ENCODE results near the gene PNKD.
A peak's percentile ranks its signal among the peaks of the same experiment; 100 is the strongest.
"Not testable (repeated sequence)": the region's sequence is repeated elsewhere in the genome, so short reads cannot be mapped to it uniquely, and the experiment has no call there.

The PNKD gene

DNA sequence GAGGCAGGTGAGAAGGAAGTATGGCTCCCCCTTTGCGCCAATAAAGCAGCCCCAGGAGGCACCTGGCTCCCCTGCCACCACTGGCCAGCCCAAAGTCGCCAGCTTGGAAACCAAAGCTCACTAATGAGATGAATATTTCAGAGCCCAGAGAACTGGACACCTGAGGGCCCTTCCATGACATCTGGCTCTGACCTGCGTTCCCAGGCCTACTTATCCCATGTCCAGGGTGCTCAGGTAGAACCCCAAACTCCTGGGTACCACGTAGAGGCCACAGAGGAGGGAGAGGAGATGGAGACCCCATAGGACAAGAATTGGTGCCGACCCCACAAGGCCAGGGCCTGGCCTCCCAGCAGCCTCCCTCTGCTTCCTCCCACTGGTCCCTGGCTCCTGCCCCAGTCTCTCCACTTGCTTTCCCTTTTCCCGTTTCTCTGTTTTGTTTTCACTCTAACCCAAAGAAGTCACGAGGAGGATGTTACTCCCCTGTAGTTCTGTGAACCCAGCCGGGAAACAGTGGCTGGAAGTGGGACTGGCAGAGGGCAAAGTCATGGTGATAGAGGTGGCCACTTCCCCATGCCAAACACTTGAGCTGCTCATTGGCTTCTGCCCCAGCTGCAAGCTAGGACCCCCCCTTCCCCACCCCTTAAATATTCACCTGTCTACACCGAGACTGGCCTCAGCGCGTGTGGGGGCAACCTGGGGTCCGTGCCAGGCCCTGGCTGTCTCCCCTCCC is 21.2 kb downstream of the PNKD start:
- DNase-seq (ENCODE audit: low spot score): no peak

DNA sequence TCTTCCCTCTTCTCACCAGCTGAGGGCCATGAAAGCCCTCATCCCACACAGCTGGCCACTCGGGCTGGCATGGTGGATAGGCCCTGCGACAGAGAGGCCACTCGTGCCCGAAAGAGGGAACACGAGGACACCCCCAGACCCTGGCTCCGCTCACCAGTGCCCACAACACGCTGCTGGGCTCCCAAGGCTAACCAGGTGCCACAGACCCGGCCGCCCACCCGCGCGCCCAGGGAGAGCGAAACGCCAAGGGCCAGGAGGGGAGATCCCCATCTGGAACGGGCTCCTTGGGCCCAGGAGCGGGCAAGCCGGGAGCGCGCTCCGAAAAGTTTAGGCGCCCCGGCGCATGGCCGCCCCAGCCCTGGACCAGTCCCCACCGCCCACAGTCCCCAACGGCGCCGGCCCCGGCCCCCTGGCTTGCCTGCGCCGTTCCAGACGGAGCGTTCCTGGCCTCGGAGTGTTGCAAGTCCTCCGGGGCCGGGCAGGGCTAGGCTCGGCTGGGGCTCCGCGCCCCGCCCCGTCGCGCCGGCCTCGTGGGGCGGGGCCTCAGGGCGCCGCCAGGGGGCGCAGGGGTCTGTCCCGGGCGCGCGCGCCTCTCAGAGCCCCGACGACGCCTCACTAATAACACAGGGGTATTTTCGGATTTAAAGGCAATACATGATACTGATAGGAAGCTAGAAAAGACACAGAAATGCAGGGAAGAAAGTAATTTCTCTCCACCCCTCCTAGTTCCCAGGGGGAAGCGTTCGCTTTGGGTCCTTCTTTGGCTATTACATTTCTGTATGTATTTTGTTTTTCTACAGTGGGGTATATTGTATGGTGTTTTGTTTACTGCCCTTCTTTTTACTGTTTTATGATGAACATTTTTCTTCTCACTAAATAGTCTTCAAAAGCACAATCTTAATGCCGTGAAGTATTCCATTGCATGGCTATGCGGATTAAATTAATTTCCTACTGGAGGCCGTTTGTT is 22.0 kb downstream of the PNKD start, which contains the start of gene TMBIM1:
Gene TMBIM1 (minus strand): TSS at position 456 of the 967 bp plus-strand sequence. CDS start 10,362 bp downstream, outside the sequence.
- peak; percentile 75 for DNase-seq (ENCODE audit: low spot score)

DNA sequence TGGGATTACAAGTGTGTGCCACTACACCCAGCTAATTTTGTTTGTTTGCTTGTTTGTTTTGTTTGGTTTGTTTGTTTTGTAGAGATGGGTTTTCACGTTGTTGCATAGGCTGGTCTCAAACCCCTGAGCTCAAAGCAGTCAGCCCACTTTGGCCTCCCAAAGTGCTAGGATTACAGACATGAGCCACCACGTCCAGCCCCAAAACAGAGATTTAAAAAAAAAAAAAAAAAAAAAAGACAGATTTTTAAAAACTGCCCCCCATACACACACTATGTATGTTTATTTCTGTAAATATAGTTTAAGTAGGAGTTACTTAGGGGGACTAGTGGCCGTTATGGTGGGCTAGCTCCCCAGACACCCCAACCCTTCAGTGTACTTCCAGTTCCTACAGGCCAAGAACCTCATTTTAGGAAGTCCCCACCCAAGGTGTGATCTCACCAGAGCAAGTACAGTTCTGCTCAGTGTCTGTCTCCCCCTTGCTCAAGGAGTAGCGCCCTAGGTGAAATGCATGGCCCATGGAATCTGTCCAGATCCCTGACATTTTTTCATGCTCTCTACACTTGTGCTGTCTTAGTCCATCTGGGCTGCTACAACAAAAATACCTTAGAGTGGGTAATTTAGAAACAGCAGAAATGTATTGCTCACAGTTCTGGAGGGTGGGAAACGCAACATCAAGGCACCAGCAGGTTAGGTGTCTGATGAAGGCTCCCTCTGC is 23.6 kb downstream of the PNKD start:
- DNase-seq (ENCODE audit: low spot score): no peak

DNA sequence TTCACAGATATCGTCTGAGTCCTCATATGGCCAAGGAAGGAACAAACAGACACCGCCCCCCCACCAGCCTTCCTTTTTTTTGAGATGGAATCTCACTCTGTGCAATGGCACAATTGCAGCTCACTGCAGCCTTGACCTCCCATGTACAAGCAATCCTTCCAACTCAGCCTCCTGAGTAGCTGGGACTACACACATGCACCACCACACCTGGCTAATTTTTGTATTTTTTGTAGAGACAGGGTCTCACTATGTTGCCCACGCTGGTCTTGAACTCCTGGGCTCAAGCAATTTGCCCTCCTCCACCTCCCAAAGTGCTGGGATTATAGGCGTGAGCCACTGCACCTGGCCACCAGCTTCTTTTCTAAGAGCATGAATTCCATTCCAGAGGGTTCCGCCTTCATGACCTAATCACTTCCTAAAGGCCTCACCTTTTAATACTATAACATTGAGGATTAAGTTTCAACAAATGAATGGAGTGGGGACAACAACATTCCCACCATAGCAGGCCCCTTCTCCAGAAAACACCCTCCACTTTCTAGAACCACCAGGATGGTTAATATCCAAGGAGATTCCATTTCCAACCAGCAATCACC is 24.2 kb downstream of the PNKD start:
- no peak for DNase-seq (ENCODE audit: low spot score)

DNA sequence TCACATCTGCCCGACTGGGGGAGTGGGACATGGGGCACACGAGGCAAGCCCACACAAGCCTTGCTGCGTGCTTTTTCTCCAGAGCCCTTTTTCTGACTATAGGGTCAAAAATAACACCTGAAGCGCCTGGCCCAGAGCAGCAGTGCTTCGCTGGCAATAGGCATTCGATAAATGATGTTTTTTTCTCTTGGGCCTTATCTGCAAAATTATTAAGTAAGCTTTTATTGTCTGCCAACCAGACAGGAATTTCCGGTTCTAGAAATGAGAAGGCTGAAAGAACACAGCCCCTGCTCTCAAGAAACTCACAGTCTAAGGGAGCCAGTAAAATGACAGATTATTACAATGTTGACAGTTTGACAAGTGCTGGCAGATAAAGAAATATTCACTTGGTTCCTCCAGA is 24.7 kb downstream of the PNKD start:
- DNase-seq (ENCODE audit: low spot score): no peak

DNA sequence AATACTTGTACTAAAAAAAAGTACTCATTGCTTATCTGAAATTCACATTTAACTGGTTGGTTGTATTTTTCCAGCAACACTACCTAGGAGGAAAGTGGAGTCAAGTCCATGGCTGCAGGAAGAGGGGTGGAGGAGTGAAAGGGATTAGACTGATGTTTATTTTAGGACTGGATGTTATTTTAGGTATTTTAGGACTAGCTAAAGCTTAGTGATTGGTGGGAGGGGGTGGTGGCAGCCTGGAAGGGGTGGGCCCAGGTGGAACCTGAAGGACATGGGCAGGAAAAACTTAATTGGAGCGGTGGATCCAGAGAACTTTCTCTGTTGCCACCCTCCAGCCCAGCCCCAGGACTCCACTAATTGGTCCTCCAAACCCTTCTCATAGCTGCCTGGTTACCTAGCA is 25.9 kb downstream of the PNKD start:
- no peak for DNase-seq (ENCODE audit: low spot score)

DNA sequence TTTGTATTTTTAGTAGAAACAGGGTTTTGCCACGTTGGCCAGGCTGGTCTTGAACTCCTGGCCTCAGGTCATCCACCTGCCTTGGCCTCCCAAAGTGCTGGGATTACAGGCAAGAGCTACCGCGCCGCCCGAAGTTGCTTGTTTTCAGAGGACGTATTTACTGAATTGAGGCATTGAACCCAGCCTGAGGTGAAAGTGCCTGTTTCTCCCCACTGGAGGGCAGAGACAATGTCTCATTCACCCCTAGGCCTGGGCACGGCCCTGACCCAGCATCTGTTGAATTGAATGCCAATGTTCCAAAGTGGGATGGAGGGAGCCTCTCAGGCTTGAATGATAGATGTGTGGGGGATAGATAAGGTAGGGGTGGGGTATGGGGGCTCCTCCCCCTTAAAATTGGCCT is 26.5 kb downstream of the PNKD start:
- DNase-seq (ENCODE audit: low spot score): no peak

DNA sequence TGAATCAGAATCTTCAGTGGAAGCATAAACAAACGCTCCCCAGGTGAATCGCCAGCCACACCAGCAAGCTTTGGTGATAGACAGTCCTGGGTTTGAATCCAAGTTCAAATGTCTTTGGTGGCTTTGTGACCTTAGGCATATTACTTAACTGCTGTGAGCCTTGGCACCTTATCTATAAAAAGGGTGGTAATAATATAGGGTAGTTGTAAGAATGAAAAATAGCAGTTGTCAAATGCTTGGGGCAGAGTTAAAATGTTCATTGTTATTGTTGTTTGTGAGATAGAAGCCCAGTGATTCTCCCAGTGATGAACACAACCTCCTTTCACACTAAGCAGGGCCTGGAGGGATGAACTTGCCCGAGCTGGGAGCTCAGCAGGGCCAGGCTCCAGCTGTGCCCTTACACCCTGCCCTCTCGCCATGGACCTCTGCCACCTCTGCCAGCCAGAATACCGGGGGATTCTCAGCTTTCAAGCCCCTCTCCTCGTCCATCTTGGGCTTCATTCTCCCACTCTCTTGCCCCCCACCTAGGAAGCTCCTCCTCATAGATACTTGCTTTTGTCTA is 28.1 kb downstream of the PNKD start:
- no peak for DNase-seq (ENCODE audit: low spot score)

DNA sequence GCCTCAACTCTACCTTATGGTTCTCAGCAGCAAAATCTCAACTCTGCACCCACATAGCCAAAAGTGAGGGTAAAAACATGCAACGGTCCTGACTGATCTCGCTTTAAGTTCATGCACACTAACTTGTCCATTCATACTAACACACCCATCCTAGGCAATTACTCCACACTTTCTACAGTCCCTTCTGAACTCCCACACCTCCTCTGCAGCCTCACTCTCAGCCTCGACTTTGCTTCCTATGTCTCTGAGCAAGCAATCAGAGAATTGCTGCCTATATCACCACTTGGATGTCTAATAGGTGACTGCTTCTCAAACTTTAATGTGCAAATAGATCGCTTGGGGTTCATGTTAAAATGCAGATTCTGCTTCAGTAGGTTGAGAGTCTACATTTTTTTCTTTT is 29.8 kb downstream of the PNKD start:
- no peak for DNase-seq (ENCODE audit: low spot score)

DNA sequence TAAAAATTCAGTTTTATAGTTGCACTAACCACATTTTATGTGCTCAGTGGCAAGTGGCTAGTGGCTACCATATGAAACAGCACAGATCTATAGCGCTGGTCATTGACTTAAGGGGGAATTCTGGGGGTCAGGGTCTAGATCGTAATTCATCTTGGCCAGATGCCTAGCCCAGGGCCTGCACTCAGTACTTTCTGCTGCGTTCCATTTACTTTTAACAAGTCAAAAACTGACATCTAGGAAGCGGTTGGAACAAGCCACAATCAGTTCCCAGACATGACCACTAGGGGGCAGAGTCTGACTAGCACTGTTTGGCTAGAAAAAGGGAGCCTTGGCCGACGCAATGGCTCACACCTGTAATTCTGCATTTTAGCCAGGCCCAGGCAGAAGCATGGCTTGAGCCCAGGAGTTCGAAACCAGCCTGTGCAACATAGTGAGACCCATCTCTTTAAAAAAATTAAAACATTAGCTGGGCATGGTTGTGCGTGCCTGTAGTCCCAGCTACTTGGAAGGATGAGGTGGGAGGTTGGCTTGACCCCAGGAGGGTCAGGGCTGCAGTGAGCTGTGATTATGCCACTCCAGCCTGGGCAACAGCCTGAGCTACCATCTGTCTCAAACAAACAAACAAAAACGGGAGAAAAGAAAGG is 31.0 kb downstream of the PNKD start:
- DNase-seq (ENCODE audit: low spot score): peak; percentile 65

DNA sequence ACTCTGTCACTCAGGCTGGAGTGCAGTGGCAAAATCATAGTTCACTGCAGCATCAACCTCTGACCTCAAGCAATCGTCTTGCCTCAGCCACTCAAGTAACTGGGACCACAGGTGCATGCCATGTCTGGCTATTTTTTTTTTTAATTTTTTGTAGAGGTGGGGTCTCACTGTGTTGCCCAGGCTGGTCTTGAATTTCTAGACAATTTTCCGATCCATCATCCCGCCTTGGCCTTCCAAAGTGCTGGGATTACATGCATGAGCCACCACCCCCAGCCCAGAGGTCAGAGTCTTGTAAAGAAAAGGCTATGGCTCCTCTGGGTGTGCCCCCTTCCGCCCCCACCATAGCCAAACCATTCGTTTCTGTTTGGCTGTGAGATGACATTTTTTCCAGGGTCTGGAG is 35.1 kb downstream of the PNKD start:
- DNase-seq (ENCODE audit: low spot score): no peak

DNA sequence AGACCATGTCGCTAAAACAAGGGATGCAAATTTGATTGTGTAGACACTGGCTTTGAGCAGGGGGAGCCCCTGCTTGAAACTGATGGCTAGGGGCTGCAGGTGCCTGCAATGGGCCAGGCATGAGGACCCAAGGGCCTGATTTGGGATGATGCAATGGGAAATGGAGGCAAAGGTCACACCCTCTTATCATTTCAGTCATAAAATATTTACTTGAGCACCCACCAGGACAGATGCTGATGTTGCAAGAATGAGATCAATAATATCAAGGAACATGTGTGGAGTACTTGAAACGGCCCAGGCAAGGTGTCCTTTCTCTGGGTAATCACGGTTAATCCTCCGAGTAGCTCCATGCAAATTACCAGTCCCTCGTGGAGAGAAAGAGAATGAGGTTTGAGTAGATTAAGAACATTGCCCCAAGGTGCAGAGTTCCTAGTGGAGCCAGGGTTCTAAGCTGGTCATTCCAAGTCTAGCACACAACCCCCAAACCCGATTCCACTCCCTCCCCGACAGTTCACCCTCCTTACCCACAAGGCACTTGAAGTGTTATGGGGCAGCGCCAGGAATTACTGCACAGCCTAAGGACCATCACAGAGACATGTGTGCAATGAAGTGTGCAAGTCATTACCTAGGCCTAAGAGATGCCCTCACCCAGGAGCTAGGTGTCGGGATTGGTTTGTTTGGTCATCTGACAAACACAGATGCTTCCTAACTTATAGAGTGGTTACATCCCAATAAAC is 36.0 kb downstream of the PNKD start:
- DNase-seq (ENCODE audit: low spot score): no peak

DNA sequence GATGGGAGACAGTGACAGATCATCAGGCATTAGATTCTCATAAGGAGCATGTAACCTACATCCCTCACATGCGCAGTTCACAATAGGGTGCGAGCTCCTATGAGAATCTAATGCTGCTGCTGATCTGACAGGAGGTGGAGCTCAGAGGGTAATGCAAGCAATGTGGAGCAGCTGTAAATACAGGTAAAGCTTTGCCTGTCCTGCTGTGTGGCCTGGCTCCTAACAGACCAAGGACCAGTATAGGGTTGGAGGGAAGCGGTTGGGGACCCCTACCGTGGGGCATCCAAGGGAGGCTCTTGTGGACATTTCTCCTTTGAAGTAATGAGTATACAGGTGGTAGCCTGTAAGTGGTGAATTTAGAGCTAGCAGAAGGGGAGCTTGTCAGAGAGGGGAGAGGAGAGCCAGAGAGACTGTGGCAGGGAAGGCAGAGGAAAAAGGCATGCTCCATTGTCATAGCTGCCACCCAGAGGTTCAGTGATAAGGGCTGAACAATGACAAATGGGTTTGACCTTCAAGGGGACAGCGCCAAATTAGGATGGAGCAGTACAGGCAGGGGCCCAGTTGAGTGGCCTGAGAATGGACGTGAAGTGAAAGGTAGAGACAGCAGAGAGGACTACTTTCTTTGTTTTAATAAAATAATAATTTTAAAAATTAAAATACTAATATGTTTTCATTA is 37.2 kb downstream of the PNKD start:
- no peak for DNase-seq (ENCODE audit: low spot score)

DNA sequence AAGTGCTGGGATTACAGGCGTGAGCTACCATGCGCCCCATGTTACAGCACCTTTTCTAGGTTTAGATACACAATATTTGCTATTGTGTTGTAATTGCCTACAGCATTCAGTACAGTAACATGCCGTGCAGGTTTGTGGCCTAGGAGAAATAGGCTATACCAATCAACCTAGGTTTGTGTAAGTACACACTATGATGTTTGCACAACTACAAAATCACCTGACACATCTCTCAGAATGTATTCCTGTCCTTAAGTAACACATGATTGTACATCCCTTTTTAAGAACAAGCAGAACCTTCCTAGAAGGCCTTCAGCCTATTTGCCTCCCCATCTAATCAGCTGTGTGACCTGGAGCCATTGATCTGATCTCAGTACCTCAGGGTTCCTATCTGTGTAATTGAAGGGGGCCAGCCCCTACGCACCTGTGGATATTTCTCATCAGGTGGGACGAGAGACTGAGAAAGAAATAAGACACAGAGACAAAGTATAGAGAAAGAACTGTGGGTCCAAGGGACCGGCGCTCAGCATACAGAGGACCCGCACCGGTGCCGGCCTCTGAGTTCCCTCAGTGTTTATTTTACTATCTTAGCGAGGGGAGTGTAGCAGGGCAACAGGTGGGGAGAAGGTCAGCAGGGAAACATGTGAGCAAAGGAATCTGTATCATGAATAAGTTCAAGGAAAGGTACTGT is 40.7 kb downstream of the PNKD start:
- DNase-seq (ENCODE audit: low spot score): no peak

DNA sequence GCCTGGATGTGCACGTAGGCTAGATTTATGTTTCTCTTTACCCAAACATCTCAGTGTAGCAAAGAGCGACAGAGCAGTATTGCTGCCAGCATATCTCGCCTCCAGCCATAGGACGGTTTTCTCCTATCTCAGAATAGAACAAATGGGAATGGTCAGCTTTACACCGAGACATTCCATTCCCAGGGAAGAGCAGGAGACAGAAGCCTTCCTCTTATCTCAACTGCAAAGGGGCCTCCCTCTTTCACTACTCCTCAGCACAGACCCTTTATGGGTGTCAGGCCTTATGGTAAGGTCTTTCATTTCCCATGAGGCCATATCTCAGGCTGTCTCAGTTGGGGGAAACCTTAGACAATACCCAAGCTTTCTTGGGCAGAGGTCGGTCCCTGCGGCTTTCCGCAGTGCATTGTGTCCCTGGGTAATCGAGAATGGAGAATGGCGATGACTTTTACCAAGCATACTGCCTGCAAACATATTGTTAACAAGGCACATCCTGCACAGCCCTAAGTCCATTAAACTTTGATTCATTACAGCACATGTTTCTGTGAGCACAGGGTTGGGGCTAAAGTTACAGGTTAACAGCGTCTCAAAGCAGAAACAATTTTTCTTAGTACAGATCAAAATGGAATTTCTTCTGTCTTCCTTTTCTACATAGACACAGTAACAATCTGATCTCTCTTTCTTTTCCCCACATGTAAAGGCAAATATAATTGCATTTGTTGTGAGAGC is 41.4 kb downstream of the PNKD start:
- DNase-seq (ENCODE audit: low spot score): not testable (repeated sequence)

DNA sequence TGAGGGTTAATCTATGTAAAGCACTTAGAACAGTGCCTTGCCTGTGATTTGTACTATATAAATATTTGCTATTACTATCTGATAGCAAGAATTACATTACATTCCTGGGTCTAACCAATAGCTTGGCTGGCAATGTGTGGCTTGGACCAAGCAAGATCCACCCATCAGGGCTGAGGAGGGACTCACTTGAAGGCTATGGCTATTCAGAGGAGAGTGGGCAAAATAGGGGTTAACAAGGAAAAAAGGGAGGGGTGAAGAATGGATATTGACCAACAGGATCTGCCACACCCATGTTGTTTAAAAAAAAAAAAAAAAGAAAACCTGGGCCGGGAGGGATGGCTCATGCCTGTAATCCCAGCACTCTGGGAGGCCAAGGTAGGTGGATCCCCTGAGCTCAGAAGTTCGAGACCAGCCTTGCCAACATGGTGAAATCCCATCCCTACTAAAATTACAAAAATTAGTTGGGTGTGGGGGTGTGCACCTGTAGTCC is 42.0 kb downstream of the PNKD start:
- DNase-seq (ENCODE audit: low spot score): no peak

DNA sequence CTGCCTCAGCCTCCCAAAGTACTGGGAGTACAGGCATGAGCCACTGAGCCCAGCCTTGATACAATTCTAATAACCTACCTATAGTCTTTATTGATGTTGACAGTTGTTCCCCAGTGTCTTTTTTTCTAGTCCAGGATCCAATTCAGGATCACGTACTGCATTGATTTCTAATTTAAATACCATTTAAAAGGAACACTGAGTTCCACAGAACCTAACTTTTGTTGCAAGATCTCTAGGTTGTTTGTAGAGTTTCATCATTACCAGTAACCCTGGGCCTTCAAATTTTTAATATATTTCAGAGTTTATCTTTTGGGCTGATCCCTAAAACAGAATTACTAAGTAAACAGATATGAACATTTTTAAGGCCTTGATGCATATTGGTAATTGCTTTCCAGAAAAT is 43.0 kb downstream of the PNKD start:
- no peak for DNase-seq (ENCODE audit: low spot score)

DNA sequence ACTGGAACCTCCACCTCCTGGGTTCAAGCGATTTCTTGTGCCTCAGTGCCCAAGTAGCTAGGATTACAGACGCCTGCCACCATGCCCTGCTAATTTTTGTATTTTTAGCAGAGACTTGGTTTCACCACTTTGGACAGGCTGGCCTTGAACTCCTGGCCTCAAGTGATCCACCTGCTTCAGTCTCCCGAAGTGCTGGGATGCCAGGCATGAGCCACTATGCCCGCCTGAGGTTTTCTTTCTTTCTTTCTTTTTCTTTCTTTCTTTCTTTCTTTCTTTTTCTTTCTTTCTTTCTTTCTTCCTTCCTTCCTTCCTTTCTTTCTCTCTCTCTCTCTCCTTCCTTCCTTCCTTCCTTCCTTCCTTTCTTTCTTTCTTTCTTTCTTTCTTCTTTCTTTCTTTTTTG is 44.4 kb downstream of the PNKD start:
- not testable (repeated sequence) for DNase-seq (ENCODE audit: low spot score)

DNA sequence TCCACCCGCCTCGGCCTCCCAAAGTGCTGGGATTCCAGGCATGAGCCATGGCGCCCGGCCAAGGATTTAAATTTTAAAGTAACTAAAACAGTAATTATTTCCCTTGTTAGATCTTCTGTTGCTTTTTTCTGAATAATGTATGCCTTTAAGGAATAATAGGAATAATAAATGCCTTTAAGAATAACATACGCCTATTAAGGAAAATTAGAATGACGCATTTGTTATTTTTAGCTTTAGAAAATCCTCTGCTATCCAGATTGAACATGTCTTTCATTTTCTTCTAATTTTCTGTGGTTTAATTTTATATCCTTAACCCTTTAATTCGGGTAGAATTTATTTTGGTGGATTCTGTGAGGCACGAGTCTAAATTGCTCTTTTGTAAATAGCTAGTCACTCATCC is 45.1 kb downstream of the PNKD start:
- no peak for DNase-seq (ENCODE audit: low spot score)

Measured in COLO829 (cell line).